Stimulated activated CD8-positive, alpha-beta memory T cell treated with anti-CD3 and anti-CD28 coated beads, Interleukin-7, amount 100 ng/mL, for 4 hours (primary cell): ENCODE data around the gene HLA-A.

Experiments used
- DNase-seq, 2 donors: peaks; one replicate each; pipeline ENCODE4 v3.0.0-alpha.2; 2020; ENCODE audit warnings: low read depth in 2 of 2

The HLA-A gene

DNA sequence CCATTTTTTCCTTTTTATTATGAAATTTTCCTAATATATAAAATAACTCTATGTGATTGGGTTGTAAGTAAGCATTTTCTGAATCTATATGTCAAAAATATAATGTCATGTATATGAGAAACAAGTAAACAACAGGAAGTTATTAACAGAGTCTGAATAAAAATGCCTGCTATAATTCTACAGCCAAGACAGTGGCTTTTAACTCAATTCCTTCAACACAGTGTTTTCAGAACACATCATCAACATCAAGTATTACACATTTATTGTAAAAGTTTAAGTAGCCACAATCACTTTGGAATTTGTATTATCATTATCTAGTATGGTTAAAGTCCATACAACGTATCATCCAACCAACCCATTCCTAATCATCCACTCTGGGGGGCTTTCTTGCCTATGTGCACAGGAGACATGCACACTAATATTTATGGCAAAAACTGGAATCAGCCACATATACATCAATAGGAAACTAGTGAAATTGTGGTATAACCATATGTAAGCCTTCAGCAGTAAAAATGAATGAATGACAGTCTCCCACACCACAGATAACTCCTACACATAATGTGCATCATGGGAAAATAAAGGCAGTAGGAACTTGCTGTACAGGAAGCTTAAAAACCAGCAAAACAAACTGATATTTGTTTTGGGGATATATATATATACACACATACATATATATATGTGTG, 6.9 kb upstream of the HLA-A start:
- DNase-seq: no peak

DNA sequence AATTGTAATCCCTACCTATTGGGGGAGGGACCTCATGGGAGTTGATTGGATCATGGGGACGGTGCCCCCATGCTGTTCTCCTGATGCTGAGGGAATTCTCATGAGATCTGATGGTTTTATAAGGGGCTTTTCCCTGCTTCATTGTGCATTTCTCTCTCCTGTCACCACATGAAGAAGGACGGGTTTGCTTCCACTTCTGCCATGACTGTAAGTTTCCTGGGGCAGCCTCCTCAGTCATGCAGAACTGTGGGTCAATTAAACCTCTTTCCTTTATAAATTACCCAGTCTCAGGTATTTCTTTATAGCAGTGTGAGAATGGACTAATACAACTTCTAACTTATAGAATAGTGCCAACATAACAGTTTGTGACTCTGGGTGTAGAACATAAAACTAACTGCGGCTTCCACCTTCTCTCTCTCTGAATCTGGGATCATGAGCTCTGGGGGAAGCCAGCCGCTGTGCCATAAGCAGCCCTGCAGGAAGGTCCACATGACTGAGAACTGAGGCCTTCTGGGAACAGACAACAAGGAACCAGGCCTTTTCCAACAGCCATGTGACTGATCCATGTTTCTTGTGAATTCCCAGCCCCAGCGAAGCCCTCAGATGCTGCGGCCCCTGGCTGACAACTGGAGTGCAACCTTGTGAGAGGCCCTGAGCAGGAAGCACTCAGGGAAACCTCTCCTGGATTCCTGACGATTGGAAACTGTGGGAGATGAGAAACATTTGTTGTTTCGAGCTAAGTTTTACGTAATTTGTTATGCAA, 3.4 kb upstream of the HLA-A start:
- no peak for DNase-seq

GRCh38 chr6:29941016-29941415, 1.3 kb upstream of the HLA-A start:
- DNase-seq: no peak

DNA sequence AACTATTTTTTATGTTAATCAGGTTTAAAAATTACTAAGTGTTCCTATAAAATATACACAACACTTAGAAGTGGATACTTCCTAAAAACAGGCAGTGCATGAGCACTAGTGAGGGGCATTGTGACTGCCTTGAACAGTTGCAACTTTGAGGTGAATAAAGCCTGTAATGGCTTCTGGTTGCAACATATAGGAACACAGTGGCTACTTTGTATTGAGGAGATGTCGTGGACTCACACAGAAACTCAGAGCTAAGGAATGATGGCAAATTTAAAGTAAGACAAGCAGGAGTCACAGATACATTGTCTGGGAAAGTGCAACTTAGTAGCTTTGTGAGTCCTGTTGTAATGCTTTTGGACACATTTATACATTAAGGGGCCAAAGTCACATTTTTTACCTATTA, 861 bp upstream of the HLA-A start:
- DNase-seq: no peak

DNA sequence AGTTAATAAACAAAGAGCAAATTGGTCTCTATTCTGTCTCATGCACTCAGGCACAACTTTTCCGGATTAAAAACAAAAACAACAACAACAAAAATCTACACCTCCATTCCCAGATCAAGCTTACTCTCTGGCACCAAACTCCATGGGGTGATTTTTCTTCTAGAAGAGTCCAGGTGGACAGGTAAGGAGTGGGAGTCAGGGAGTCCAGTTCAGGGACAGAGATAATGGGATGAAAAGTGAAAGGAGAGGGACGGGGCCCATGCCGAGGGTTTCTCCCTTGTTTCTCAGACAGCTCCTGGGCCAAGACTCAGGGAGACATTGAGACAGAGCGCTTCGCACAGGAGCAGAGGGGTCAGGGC, 437 bp upstream of the HLA-A start:
- DNase-seq: no peak

- no peak for DNase-seq
Measured at GRCh38 chr6:29943053-29943966, 978 bp downstream of the HLA-A start.

- DNase-seq: no peak
Measured at GRCh38 chr6:29945281-29945820, 3.0 kb downstream of the HLA-A start.

DNA sequence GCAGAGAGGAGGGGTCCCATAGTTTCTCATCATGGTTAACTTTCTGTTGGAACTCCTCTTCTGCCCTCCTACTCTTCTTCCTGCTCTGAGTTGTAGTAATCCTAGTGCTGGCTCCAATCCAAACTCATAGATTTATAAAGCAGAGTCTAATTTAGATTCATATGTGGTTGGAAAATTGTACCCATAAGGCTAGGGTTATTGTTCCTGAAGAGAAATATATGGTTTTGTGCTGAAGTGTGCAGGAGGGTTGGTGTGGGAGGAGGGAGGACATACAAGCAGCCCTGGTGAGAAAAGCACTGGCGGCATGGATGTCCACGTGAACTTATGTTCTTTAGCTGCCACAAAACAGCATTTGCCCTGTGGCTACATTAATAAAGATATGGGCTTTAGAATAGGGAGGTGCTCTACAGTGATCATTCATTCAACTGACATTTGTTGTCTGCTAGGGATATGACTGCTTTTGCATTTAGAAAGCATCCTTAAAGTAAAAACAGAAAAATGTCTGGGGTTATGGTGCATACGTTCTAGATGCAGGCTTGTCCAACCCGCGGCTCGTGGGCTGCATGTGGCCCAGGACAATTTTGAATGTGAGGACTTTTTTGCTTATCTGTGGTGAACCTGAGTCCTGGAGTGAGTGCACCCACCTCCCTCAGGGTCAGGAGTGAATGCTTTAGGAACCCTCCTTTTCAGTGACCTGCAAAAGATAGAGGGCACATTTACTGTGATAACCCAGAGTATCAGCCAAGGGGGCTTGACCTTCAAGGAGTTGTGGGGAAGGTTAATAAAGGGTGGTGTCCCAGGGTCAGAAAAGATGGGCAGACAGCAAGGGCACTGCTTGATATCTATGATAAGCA, 4.1 kb downstream of the HLA-A start:
- DNase-seq: no peak

GRCh38 chr6:29947077-29947980, 5.0 kb downstream of the HLA-A start:
- DNase-seq: no peak

DNA sequence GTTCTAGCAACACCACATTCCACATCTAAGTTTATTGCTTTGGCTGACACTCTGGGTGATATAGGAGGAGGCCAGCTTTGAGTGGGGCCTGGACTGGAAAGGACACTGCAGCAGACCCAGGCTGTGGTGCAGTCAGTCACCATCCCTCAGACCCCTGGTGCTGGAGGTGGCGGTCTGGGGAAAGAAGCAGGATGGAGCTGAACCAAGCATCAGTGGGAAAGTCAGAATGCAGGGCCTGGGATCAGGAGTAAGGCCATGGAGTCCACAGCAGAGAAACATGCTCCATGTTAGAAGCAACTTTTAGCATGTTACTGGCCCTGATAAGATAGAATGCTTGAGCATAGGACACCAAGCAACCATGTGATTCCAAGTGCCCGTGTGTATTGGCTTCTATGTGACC, 5.9 kb downstream of the HLA-A start:
- no peak for DNase-seq

DNA sequence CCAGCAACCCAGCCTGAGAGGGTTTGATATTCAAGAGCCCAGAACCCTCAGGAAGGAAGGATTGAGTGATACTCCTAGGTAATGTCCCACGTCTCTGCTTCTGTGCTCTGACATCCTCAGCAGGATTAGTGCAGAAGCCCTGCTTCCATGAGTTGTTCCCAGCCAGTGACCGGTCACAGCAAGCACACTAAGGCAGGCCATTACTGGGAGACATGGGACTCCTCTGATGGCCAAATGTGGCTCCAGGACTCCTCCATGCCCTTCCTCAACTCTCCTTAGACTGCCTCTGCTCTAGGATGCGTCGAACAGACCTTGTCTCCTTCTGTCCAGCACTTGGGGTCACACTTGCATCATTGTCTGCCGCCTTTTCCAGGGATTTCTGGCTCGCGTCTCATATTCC, 7.6 kb downstream of the HLA-A start:
- no peak for DNase-seq

DNA sequence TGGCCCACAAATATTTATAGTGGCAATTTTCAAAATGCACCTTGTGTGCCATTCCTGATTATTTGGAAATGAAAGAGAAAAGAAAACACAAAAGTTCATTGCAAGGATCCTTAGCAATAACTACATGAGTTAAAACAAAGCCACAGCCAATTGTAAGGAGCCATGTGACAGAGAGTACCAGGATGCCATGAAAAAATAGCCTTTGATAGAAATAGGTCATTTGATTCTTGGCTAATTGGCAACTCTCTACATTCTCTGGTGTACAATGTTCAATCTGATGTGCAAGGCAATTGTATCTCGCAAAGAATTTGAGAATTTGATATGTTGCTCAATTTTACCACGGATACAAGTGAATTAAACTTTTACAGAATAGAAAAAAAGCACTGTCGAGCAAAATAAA, 9.6 kb downstream of the HLA-A start:
- no peak for DNase-seq

GRCh38 chr6:29953001-29953441, 10.7 kb downstream of the HLA-A start:
- DNase-seq: no peak

- no peak for DNase-seq
Measured at GRCh38 chr6:29953686-29954085, 11.4 kb downstream of the HLA-A start.

GRCh38 chr6:29954272-29954671, 11.9 kb downstream of the HLA-A start:
- no peak for DNase-seq

DNA sequence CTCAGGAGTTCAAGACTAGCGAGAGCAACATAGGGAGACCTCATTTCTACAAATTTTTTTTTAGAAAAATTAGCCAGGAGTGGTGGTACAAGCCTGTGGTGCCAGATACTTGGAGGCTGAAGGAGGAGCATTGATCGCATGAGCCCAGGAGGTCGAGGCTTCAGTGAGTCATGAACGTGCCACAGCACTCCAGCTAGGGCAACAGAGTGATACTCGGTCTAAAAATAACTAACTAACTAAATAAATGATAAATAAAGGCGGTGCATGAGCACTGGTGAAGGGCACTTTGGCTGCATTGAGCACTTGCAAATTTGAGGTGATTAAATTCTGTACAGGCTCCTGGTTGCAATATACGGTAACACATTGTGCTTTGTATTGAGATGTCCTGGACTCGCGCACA, 13.5 kb downstream of the HLA-A start:
- no peak for DNase-seq

GRCh38 chr6:29956518-29956917, 14.2 kb downstream of the HLA-A start:
- DNase-seq: no peak

GRCh38 chr6:29958046-29958445, 15.7 kb downstream of the HLA-A start:
- DNase-seq: no peak

- no peak for DNase-seq
Measured at GRCh38 chr6:29958921-29959320, 16.6 kb downstream of the HLA-A start.

- no peak for DNase-seq
Measured at GRCh38 chr6:29959467-29959866, 17.1 kb downstream of the HLA-A start.
